K562 (cell line): ENCODE measurements around the gene RBMS3. TPM values are rescaled to one million over a fixed set of nuclear protein-coding genes. Genes with fewer than 3 reads are reported as not detected.

ENCODE experiments used
- ATAC-seq: fragments of 200-7000 bp; cut with Tn5 transposase; 3 replicates; pipeline ENCODE4 v1.9.1; 2020; ENCODE audit warnings: moderate library complexity
- BruUV-seq: library from RNA; stranded (reverse); fragments of 400-500 nt; replicated peaks from 2 replicates; lab custom pipeline; 2021; lab: Mats Ljungman, UMichigan
- CTCF ChIA-PET: fragments of 300-600 bp; formaldehyde crosslinking; extraction: SDS; loops from one replicate; lab custom pipeline; 2021; ENCODE audit warnings: low intra/inter-chr PET ratio; lab: Yijun Ruan, JAX
- POLR2A ChIA-PET: fragments of 300-600, 350-650 bp; sonication (Branson Sonifier 250); formaldehyde crosslinking; extraction: SDS; loops from one replicate; lab custom pipeline; 2021; ENCODE audit warnings: antibody characterized with exemption, inconsistent platforms; lab: Yijun Ruan, JAX
- DNase-seq, 4 experiments: peaks; one replicate each; pipeline versions ENCODE4 v3.0.0 to v3.0.0-alpha.2; 2011 to 2018; ENCODE audit warnings: low spot score in 3 of 4, mixed read lengths in 3 of 4; ENCODE audit errors: extremely low read depth in 1 of 4
- FAIRE-seq: peaks from 2 replicates; lab custom pipeline; 2011; peaks lifted over from hg19 to GRCh38; lab: Jason Lieb, UNC
- H2AFZ ChIP-seq: 2 replicates; pipeline ENCODE4 v1.6.0; 2011; ENCODE audit warnings: low read depth, low read length, control low read depth, inconsistent platforms
- H3K27ac ChIP-seq: fragments of 200-600 bp; 3 replicates; pipeline ENCODE4 v1.8.0; 2011; ENCODE audit warnings: low read depth, mild to moderate bottlenecking, control low read depth, inconsistent platforms, low read length, moderate library complexity, mixed read lengths; ENCODE audit errors: extremely low read depth
- H3K27me3 ChIP-seq, 2 experiments: fragments of 300-600 bp in 1 of 2; 2 replicates in 1 of 2; 3 replicates in 1 of 2; pipeline versions ENCODE4 v1.6.0 to v1.8.0; 2011; ENCODE audit warnings: inconsistent platforms in 2 of 2, low read length in 2 of 2, mild to moderate bottlenecking in 1 of 2, mixed read lengths in 1 of 2, moderate library complexity in 1 of 2; ENCODE audit not compliant: control insufficient read depth in 2 of 2, insufficient read depth in 2 of 2
- H3K36me3 ChIP-seq: fragments of 300-600 bp; 3 replicates; pipeline ENCODE4 v1.8.0; 2011; ENCODE audit warnings: mild to moderate bottlenecking, low read length, inconsistent platforms; ENCODE audit not compliant: control insufficient read depth, insufficient read depth
- H3K4me1 ChIP-seq, 2 experiments: fragments of 200-600 bp in 1 of 2; replicated peaks in 1 of 2; 2 replicates in 1 of 2; 3 replicates in 1 of 2; pipeline versions ENCODE4 v1.5.1 to v1.8.0; 2011; ENCODE audit warnings: inconsistent platforms in 2 of 2, low read length in 2 of 2, mild to moderate bottlenecking in 1 of 2, mixed read lengths in 1 of 2, moderate library complexity in 1 of 2; ENCODE audit not compliant: control insufficient read depth in 2 of 2, insufficient read depth in 2 of 2
- H3K4me2 ChIP-seq: 2 replicates; pipeline ENCODE4 v1.6.1; 2011; ENCODE audit warnings: low read length, control low read depth, inconsistent platforms, mixed read lengths; ENCODE audit not compliant: insufficient read depth
- H3K4me3 ChIP-seq: fragments of 200-600 bp; sonication (generic), shearing (Covaris generic); 2 replicates; pipeline ENCODE4 v1.5.1; 2016; ENCODE audit warnings: control low read depth, inconsistent platforms
- H3K79me2 ChIP-seq: fragments of 200-600 bp; 3 replicates; pipeline ENCODE4 v1.8.0; 2011; ENCODE audit warnings: low read length, inconsistent platforms; ENCODE audit not compliant: control insufficient read depth, insufficient read depth
- H3K9ac ChIP-seq, 2 experiments: 2 replicates each; pipeline versions ENCODE4 v1.6.0 to v1.6.1; 2011; ENCODE audit warnings: low read depth in 2 of 2, low read length in 2 of 2, control low read depth in 1 of 2, inconsistent platforms in 1 of 2, mild to moderate bottlenecking in 1 of 2, mixed read lengths in 1 of 2; ENCODE audit not compliant: insufficient read depth in 1 of 2
- H3K9me1 ChIP-seq: one replicate; pipeline ENCODE4 v1.6.0; 2011; ENCODE audit warnings: inconsistent platforms, mild to moderate bottlenecking, low read length, moderate library complexity; ENCODE audit not compliant: control insufficient read depth, insufficient read depth
- H3K9me3 ChIP-seq: replicated peaks from 2 replicates; pipeline ENCODE4 v1.5.1; 2011; ENCODE audit warnings: low read depth, low read length, inconsistent platforms; ENCODE audit not compliant: control insufficient read depth, insufficient read depth
- H4K20me1 ChIP-seq: replicated peaks from 2 replicates; pipeline ENCODE4 v1.6.1; 2011; ENCODE audit warnings: low read length, inconsistent platforms, mixed read lengths; ENCODE audit not compliant: control insufficient read depth, insufficient read depth
- CBX8 ChIP-seq: fragments of 200-600 bp; sonication (generic); IDR thresholded peaks from 2 replicates; pipeline ENCODE4 v1.6.1; 2012; ENCODE audit warnings: borderline replicate concordance, mixed run types, low read depth, mild to moderate bottlenecking, moderate library complexity, mixed read lengths, low read length, control low read depth, inconsistent platforms; ENCODE audit not compliant: poor library complexity, severe bottlenecking; ENCODE audit errors: extremely low read depth
- CHD1 ChIP-seq: fragments of 200-600 bp; sonication (generic); IDR thresholded peaks from one replicate; pipeline ENCODE4 v1.6.1; 2012; ENCODE audit warnings: mild to moderate bottlenecking, moderate library complexity, low read length, inconsistent platforms
- CSDE1 ChIP-seq, 2 experiments: fragments of 450-650 bp; IDR thresholded peaks; 2 replicates each; pipeline ENCODE4 v1.6.1; 2016; ENCODE audit warnings: mild to moderate bottlenecking in 1 of 2
- GATAD2A ChIP-seq: fragments of 450-650 bp; IDR thresholded peaks from 2 replicates; pipeline ENCODE4 v1.6.1; 2017
- GTF2A2 ChIP-seq: IDR thresholded peaks from 2 replicates; pipeline ENCODE4 v1.6.1; 2016; ENCODE audit warnings: mild to moderate bottlenecking, missing genetic modification characterization, missing compliant biosample characterization
- KDM1A ChIP-seq, 2 experiments: fragments of 450-650 bp; IDR thresholded peaks; 2 replicates each; pipeline ENCODE4 v1.6.1; 2016; ENCODE audit warnings: mild to moderate bottlenecking in 2 of 2
- MAZ ChIP-seq, 2 experiments: fragments of 450-650 bp in 1 of 2; sonication (generic) in 1 of 2; formaldehyde crosslinking; IDR thresholded peaks in 1 of 2; conservative IDR thresholded peaks in 1 of 2; 2 replicates each; pipeline versions ENCODE4 v1.4.0 to v1.5.0; 2020; ENCODE audit warnings: mild to moderate bottlenecking in 1 of 2, missing genetic modification reagents in 1 of 2
- MCM2 ChIP-seq: fragments of 450-650 bp; IDR thresholded peaks from 2 replicates; pipeline ENCODE4 v1.6.1; 2017; ENCODE audit warnings: low read depth, mild to moderate bottlenecking
- NCOA1 ChIP-seq: fragments of 450-650 bp; IDR thresholded peaks from 2 replicates; pipeline ENCODE4 v1.6.1; 2016; ENCODE audit warnings: low read depth
- NCOA6 ChIP-seq: fragments of 450-650 bp; IDR thresholded peaks from 2 replicates; pipeline ENCODE4 v1.6.1; 2017; ENCODE audit warnings: mild to moderate bottlenecking
- POLR2B ChIP-seq: fragments of 450-650 bp; IDR thresholded peaks from 2 replicates; pipeline ENCODE4 v1.6.1; 2018; ENCODE audit warnings: low read depth; ENCODE audit not compliant: partially characterized antibody
- RBFOX2 ChIP-seq: fragments of 200-400 bp; formaldehyde crosslinking; IDR thresholded peaks from 2 replicates; pipeline ENCODE4 v1.6.1; 2017; ENCODE audit warnings: low read depth, mild to moderate bottlenecking, low read length, moderate library complexity
- SNIP1 ChIP-seq: fragments of 450-650 bp; IDR thresholded peaks from 2 replicates; pipeline ENCODE4 v1.7.1; 2017; ENCODE audit warnings: low read depth, mild to moderate bottlenecking
- ZNF347 ChIP-seq: fragments of 450-650 bp; formaldehyde crosslinking; IDR thresholded peaks from 2 replicates; pipeline ENCODE4 v1.4.0; 2020; ENCODE audit warnings: low read depth, mild to moderate bottlenecking, moderate library complexity
- ZNF695 ChIP-seq: fragments of 450-650 bp; formaldehyde crosslinking; IDR thresholded peaks from 2 replicates; pipeline ENCODE4 v1.4.0; 2020; ENCODE audit warnings: mild to moderate bottlenecking, moderate library complexity
- WGBS: fragments of 100-300 bp; shearing (Covaris generic); methylation state at CpG from one replicate; pipeline ENCODE4 v1.1.6; 2016; ENCODE audit warnings: low coverage, mixed read lengths; ENCODE audit not compliant: insufficient coverage; ENCODE audit errors: missing lambda C conversion rate; 5-methylcytosine and 5-hydroxymethylcytosine counted together
- in situ Hi-C: fragments of 300-500 bp; cut with MboI; formaldehyde crosslinking; loops from 4 replicates; pipeline ENCODE4 v1.15.0; 2018; ENCODE audit warnings: inconsistent platforms, mixed read lengths
- intact Hi-C: fragments of 100-400 bp; cut with micrococcal nuclease; formaldehyde crosslinking; loops from 2 replicates; pipeline ENCODE4 v1.14.2; 2022
- polyA plus RNA-seq, 8 experiments: library from polyadenylated mRNA; depleted of rRNA in 4 of 8; stranded (reverse) in 5 of 8; unstranded in 3 of 8; fragments of >200 nt; fragmentation: Nextera tagmentation in 2 of 8; fragmentation: Illumina TruSeq in 1 of 8; extraction: Ambion mirVana in 2 of 8; extraction: Trizol in 1 of 8; gene quantifications; 2 replicates each; pipeline versions ENCODE4 v1.2.1 to v1.2.3, GENCODE V29; 2011 to 2014; ENCODE audit warnings: inconsistent platforms in 1 of 8, missing spikeins in 1 of 8
- total RNA-seq, 7 experiments: library from RNA; depleted of rRNA in 6 of 7; stranded (reverse); fragments of >200 nt in 6 of 7; fragmentation: Illumina TruSeq in 2 of 7; extraction: Trizol in 2 of 7; gene quantifications; 2 replicates each; pipeline versions ENCODE4 v1.2.1 to v1.2.3, GENCODE V29; 2011 to 2021; ENCODE audit warnings: low replicate concordance in 1 of 7
- TF ChIP-seq, protein P1 (sequence below), 3 experiments: fragments of 200-800 bp in 1 of 3; sonication (Bioruptor generic) in 1 of 3; sonication (generic) in 1 of 3; formaldehyde crosslinking in 1 of 3; IDR thresholded peaks; 2 replicates each; pipeline versions ENCODE4 v1.6.1 to v1.8.0; 2016 to 2022; ENCODE audit warnings: mild to moderate bottlenecking in 2 of 3, missing compliant biosample characterization in 2 of 3, missing genetic modification characterization in 2 of 3, missing genetic modification reagents in 1 of 3
- TF ChIP-seq, protein P2 (sequence below), 2 experiments: fragments of 450-650 bp in 1 of 2; sonication (generic) in 1 of 2; formaldehyde crosslinking; conservative IDR thresholded peaks; 2 replicates each; pipeline versions ENCODE4 v1.4.0 to v1.8.1; 2020 to 2022; ENCODE audit warnings: mild to moderate bottlenecking in 1 of 2, missing genetic modification reagents in 1 of 2

Gene RBMS3
- total and polyA plus RNA-seq, 9 of the 15 experiments (the other 6 are each of a cell fraction or from before 2014, with no cell fraction given), result 0.20 TPM; not detected in 8

DNA sequence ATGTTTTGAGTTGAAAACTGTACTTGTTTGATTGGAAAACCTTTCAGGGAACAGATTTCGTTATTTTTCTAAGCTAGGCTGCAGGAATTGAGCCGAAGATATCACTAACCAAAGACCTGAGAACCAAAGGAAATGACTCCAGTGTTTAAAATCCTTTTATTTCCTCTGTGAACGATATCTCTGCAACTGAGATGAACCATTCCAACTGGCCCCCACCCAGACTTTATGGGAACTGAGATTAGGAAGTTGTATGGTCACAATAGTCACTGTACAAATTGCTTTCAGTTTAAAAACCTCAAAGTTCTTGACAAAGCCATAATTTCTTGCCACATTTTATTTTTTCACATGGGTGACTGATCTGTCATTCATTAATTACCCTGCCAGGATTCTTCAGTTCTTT lies 232.4 kb downstream of the RBMS3 start (continued):
- TF ChIP-seq MAZ (CRISPR knock-in tag; conservative IDR thresholded peaks at IDR 0.05 in 1 of 2, IDR thresholded peaks at IDR 0.05 in 1 of 2) (no peak), RBFOX2 (no peak), MCM2 (no peak), POLR2B (no peak), KDM1A (IDR thresholded peaks at IDR 0.05) (no peak), NCOA6 (no peak)

DNA sequence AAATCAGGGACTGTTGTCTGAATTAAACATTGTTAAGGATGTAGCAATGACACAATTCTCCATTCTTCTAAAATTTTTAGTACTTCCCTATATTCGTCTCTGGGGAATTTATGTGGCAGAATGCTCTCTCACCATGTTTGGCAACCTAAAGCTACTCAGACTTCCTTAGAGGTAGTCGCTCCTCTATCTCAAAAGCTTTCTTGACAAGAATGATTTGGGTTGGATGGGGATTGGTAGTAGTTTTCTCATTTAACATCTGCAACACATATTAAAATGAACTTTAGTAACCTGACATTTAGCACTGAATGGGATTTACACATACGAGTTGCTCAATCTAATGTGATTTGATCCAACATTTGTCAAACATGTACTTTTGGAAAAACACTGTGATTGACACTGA lies 233.3 kb downstream of the RBMS3 start:
- Histone ChIP-seq H3K36me3 (no peaks in the 10 kb centered on the region), H3K9me1 (no peaks in the 10 kb centered on the region), H3K79me2 (no peaks in the 10 kb centered on the region), H3K27ac (no peak overlapping the region), H3K9ac (no peak overlapping the region), H3K4me3 (no peak overlapping the region), H4K20me1 (no peaks in the 10 kb centered on the region), H3K4me2 (no peak overlapping the region), H3K9me3 (no peaks in the 10 kb centered on the region), H2AFZ (no peak overlapping the region), H3K27me3 (no peaks in the 10 kb centered on the region), H3K4me1 (no peaks in the 10 kb centered on the region)
- DNase-seq (no peak), ATAC-seq (no peak), FAIRE-seq (no peak)
- in situ Hi-C loops, result no loop called here
- TF ChIP-seq SNIP1, result no peak
- TF ChIP-seq ZNF347 (CRISPR knock-in tag), result no peak
- TF ChIP-seq GTF2A2 (tag), result no peak
- TF ChIP-seq, protein P1, sequence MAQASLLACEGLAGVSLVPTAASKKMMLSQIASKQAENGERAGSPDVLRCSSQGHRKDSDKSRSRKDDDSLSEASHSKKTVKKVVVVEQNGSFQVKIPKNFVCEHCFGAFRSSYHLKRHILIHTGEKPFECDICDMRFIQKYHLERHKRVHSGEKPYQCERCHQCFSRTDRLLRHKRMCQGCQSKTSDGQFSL (CRISPR knock-in tag; IDR thresholded peaks at IDR 0.05), result no peak
- TF ChIP-seq, protein P1 (tag; IDR thresholded peaks at IDR 0.05), result no peak
- TF ChIP-seq CBX8, result no peak
- TF ChIP-seq, protein P2, sequence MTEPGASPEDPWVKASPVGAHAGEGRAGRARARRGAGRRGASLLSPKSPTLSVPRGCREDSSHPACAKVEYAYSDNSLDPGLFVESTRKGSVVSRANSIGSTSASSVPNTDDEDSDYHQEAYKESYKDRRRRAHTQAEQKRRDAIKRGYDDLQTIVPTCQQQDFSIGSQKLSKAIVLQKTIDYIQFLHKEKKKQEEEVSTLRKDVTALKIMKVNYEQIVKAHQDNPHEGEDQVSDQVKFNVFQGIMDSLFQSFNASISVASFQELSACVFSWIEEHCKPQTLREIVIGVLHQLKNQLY (CRISPR knock-in tag; conservative IDR thresholded peaks at IDR 0.05), result no peak
- TF ChIP-seq CHD1, result no peak
- TF ChIP-seq NCOA1, result no peak
- TF ChIP-seq CSDE1 (IDR thresholded peaks at IDR 0.05), result no peak
- TF ChIP-seq GATAD2A, result no peak
- no peak for TF ChIP-seq ZNF695 (CRISPR knock-in tag)
- intact Hi-C loops, result no loop called here
- POLR2A ChIA-PET, result no interaction called here
- CTCF ChIA-PET, result no interaction called here
- 5% methylated on average over 3 of the region's 3 CpGs for WGBS
- BruUV-seq, result no TSS peak
